K562 (cell line): Measurements from ENCODE around the gene RETN. TPM values are rescaled to one million over a fixed set of nuclear protein-coding genes. Genes with fewer than 3 reads are reported as not detected.

Experiments
- ATAC-seq: fragments of 200-7000 bp; cut with Tn5 transposase; 3 replicates; pipeline ENCODE4 v1.9.1; 2020; ENCODE audit warnings: moderate library complexity
- BruUV-seq: library from RNA; stranded (reverse); fragments of 400-500 nt; replicated peaks from 2 replicates; lab custom pipeline; 2021; lab: Mats Ljungman, UMichigan
- CTCF ChIA-PET: fragments of 300-600 bp; formaldehyde crosslinking; extraction: SDS; loops from one replicate; lab custom pipeline; 2021; ENCODE audit warnings: low intra/inter-chr PET ratio; lab: Yijun Ruan, JAX
- POLR2A ChIA-PET: fragments of 300-600, 350-650 bp; sonication (Branson Sonifier 250); formaldehyde crosslinking; extraction: SDS; loops from one replicate; lab custom pipeline; 2021; ENCODE audit warnings: antibody characterized with exemption, inconsistent platforms; lab: Yijun Ruan, JAX
- DNase-seq, 4 experiments: peaks; one replicate each; pipeline versions ENCODE4 v3.0.0 to v3.0.0-alpha.2; 2011 to 2018; ENCODE audit warnings: low spot score in 3 of 4, mixed read lengths in 3 of 4; ENCODE audit errors: extremely low read depth in 1 of 4
- FAIRE-seq: peaks from 2 replicates; lab custom pipeline; 2011; peaks lifted over from hg19 to GRCh38; lab: Jason Lieb, UNC
- H2AFZ ChIP-seq: 2 replicates; pipeline ENCODE4 v1.6.0; 2011; ENCODE audit warnings: low read depth, low read length, control low read depth, inconsistent platforms
- H3K27ac ChIP-seq: fragments of 200-600 bp; 3 replicates; pipeline ENCODE4 v1.8.0; 2011; ENCODE audit warnings: low read depth, mild to moderate bottlenecking, control low read depth, inconsistent platforms, low read length, moderate library complexity, mixed read lengths; ENCODE audit errors: extremely low read depth
- H3K27me3 ChIP-seq, 2 experiments: fragments of 300-600 bp in 1 of 2; 2 replicates in 1 of 2; 3 replicates in 1 of 2; pipeline versions ENCODE4 v1.6.0 to v1.8.0; 2011; ENCODE audit warnings: inconsistent platforms in 2 of 2, low read length in 2 of 2, mild to moderate bottlenecking in 1 of 2, mixed read lengths in 1 of 2, moderate library complexity in 1 of 2; ENCODE audit not compliant: control insufficient read depth in 2 of 2, insufficient read depth in 2 of 2
- H3K36me3 ChIP-seq: fragments of 300-600 bp; 3 replicates; pipeline ENCODE4 v1.8.0; 2011; ENCODE audit warnings: mild to moderate bottlenecking, low read length, inconsistent platforms; ENCODE audit not compliant: control insufficient read depth, insufficient read depth
- H3K4me1 ChIP-seq, 2 experiments: fragments of 200-600 bp in 1 of 2; replicated peaks in 1 of 2; 2 replicates in 1 of 2; 3 replicates in 1 of 2; pipeline versions ENCODE4 v1.5.1 to v1.8.0; 2011; ENCODE audit warnings: inconsistent platforms in 2 of 2, low read length in 2 of 2, mild to moderate bottlenecking in 1 of 2, mixed read lengths in 1 of 2, moderate library complexity in 1 of 2; ENCODE audit not compliant: control insufficient read depth in 2 of 2, insufficient read depth in 2 of 2
- H3K4me2 ChIP-seq: 2 replicates; pipeline ENCODE4 v1.6.1; 2011; ENCODE audit warnings: low read length, control low read depth, inconsistent platforms, mixed read lengths; ENCODE audit not compliant: insufficient read depth
- H3K4me3 ChIP-seq: fragments of 200-600 bp; sonication (generic), shearing (Covaris generic); 2 replicates; pipeline ENCODE4 v1.5.1; 2016; ENCODE audit warnings: control low read depth, inconsistent platforms
- H3K79me2 ChIP-seq: fragments of 200-600 bp; 3 replicates; pipeline ENCODE4 v1.8.0; 2011; ENCODE audit warnings: low read length, inconsistent platforms; ENCODE audit not compliant: control insufficient read depth, insufficient read depth
- H3K9ac ChIP-seq, 2 experiments: 2 replicates each; pipeline versions ENCODE4 v1.6.0 to v1.6.1; 2011; ENCODE audit warnings: low read depth in 2 of 2, low read length in 2 of 2, control low read depth in 1 of 2, inconsistent platforms in 1 of 2, mild to moderate bottlenecking in 1 of 2, mixed read lengths in 1 of 2; ENCODE audit not compliant: insufficient read depth in 1 of 2
- H3K9me1 ChIP-seq: one replicate; pipeline ENCODE4 v1.6.0; 2011; ENCODE audit warnings: inconsistent platforms, mild to moderate bottlenecking, low read length, moderate library complexity; ENCODE audit not compliant: control insufficient read depth, insufficient read depth
- H3K9me3 ChIP-seq: replicated peaks from 2 replicates; pipeline ENCODE4 v1.5.1; 2011; ENCODE audit warnings: low read depth, low read length, inconsistent platforms; ENCODE audit not compliant: control insufficient read depth, insufficient read depth
- H4K20me1 ChIP-seq: replicated peaks from 2 replicates; pipeline ENCODE4 v1.6.1; 2011; ENCODE audit warnings: low read length, inconsistent platforms, mixed read lengths; ENCODE audit not compliant: control insufficient read depth, insufficient read depth
- BCL6 ChIP-seq: fragments of 250-450 bp; sonication (Bioruptor Pico); IDR thresholded peaks from 2 replicates; pipeline ENCODE4 v1.4.0; 2020
- BCOR ChIP-seq: fragments of 450-650 bp; IDR thresholded peaks from 2 replicates; pipeline ENCODE4 v1.6.1; 2016
- CREB3L1 ChIP-seq: fragments of 450-650 bp; IDR thresholded peaks from 2 replicates; pipeline ENCODE4 v1.6.1; 2014; ENCODE audit warnings: low read depth, mild to moderate bottlenecking, moderate library complexity, borderline replicate concordance
- KDM1A ChIP-seq, 2 experiments: fragments of 450-650 bp; IDR thresholded peaks; 2 replicates each; pipeline ENCODE4 v1.6.1; 2016; ENCODE audit warnings: mild to moderate bottlenecking in 2 of 2
- NCOA1 ChIP-seq: fragments of 450-650 bp; IDR thresholded peaks from 2 replicates; pipeline ENCODE4 v1.6.1; 2016; ENCODE audit warnings: low read depth
- PML ChIP-seq: IDR thresholded peaks from 2 replicates; pipeline ENCODE4 v1.6.1; 2012; ENCODE audit warnings: low read length, inconsistent platforms
- RBM25 ChIP-seq: fragments of 200-400 bp; formaldehyde crosslinking; IDR thresholded peaks from 2 replicates; pipeline ENCODE4 v1.6.1; 2018; ENCODE audit warnings: low read length, low read depth, moderate library complexity; ENCODE audit not compliant: severe bottlenecking
- TFAP4 ChIP-seq: sonication (generic); formaldehyde crosslinking; IDR thresholded peaks from 2 replicates; pipeline ENCODE4 v1.8.0; 2022; ENCODE audit warnings: missing genetic modification reagents, mild to moderate bottlenecking, moderate library complexity, borderline replicate concordance
- ZKSCAN1 ChIP-seq: fragments of 150-350 bp; IDR thresholded peaks from 2 replicates; pipeline ENCODE4 v1.6.1; 2016; ENCODE audit warnings: low read depth, low read length
- ZNF668 ChIP-seq: fragments of 250-450 bp; sonication (Bioruptor Pico); IDR thresholded peaks from 2 replicates; pipeline ENCODE4 v1.8.0; 2022; ENCODE audit warnings: mild to moderate bottlenecking, inconsistent platforms
- WGBS: fragments of 100-300 bp; shearing (Covaris generic); methylation state at CpG from one replicate; pipeline ENCODE4 v1.1.6; 2016; ENCODE audit warnings: low coverage, mixed read lengths; ENCODE audit not compliant: insufficient coverage; ENCODE audit errors: missing lambda C conversion rate; 5-methylcytosine and 5-hydroxymethylcytosine counted together
- in situ Hi-C: fragments of 300-500 bp; cut with MboI; formaldehyde crosslinking; loops from 4 replicates; pipeline ENCODE4 v1.15.0; 2018; ENCODE audit warnings: inconsistent platforms, mixed read lengths
- intact Hi-C: fragments of 100-400 bp; cut with micrococcal nuclease; formaldehyde crosslinking; loops from 2 replicates; pipeline ENCODE4 v1.14.2; 2022
- polyA plus RNA-seq, 8 experiments: library from polyadenylated mRNA; depleted of rRNA in 4 of 8; stranded (reverse) in 5 of 8; unstranded in 3 of 8; fragments of >200 nt; fragmentation: Nextera tagmentation in 2 of 8; fragmentation: Illumina TruSeq in 1 of 8; extraction: Ambion mirVana in 2 of 8; extraction: Trizol in 1 of 8; gene quantifications; 2 replicates each; pipeline versions ENCODE4 v1.2.1 to v1.2.3, GENCODE V29; 2011 to 2014; ENCODE audit warnings: inconsistent platforms in 1 of 8, missing spikeins in 1 of 8
- total RNA-seq, 7 experiments: library from RNA; depleted of rRNA in 6 of 7; stranded (reverse); fragments of >200 nt in 6 of 7; fragmentation: Illumina TruSeq in 2 of 7; extraction: Trizol in 2 of 7; gene quantifications; 2 replicates each; pipeline versions ENCODE4 v1.2.1 to v1.2.3, GENCODE V29; 2011 to 2021; ENCODE audit warnings: low replicate concordance in 1 of 7
- TF ChIP-seq, protein P1 (sequence below): IDR thresholded peaks from 2 replicates; pipeline ENCODE4 v1.6.1; 2011; ENCODE audit warnings: borderline replicate concordance, low read depth, mild to moderate bottlenecking, moderate library complexity, low read length; ENCODE audit not compliant: insufficient read depth, poor library complexity, severe bottlenecking
- TF ChIP-seq, protein P2 (sequence below): fragments of 150-350 bp; conservative IDR thresholded peaks from 2 replicates; pipeline ENCODE4 v1.6.1; 2014; ENCODE audit warnings: low read length

Gene RETN
- total and polyA plus RNA-seq, 9 of the 15 experiments (the other 6 are each of a cell fraction or from before 2014, with no cell fraction given), result not detected

- H3K9ac ChIP-seq, result no peak overlapping the region
- CTCF ChIA-PET, result no interaction called here
- ATAC-seq (no peak), DNase-seq (no peak), FAIRE-seq (no peak)
- peaks cover 13 to 62% of the 10 kb centered on the region in 2 experiments; a peak in 4 of 5 replicates for H3K27me3 ChIP-seq
- H2AFZ ChIP-seq, result no peak overlapping the region
- H3K79me2 ChIP-seq, result no peaks in the 10 kb centered on the region
- no peak for TF ChIP-seq TFAP4
- TF ChIP-seq CREB3L1, result no peak
- peak; percentile 3 for TF ChIP-seq RBM25
- no peak for TF ChIP-seq PML
- TF ChIP-seq ZNF668, result no peak
- TF ChIP-seq BCL6, result no peak
- no peak for TF ChIP-seq NCOA1
- peak; percentile 45; the same call in 1 of the 2 replicates for TF ChIP-seq BCOR
- TF ChIP-seq, protein P1, sequence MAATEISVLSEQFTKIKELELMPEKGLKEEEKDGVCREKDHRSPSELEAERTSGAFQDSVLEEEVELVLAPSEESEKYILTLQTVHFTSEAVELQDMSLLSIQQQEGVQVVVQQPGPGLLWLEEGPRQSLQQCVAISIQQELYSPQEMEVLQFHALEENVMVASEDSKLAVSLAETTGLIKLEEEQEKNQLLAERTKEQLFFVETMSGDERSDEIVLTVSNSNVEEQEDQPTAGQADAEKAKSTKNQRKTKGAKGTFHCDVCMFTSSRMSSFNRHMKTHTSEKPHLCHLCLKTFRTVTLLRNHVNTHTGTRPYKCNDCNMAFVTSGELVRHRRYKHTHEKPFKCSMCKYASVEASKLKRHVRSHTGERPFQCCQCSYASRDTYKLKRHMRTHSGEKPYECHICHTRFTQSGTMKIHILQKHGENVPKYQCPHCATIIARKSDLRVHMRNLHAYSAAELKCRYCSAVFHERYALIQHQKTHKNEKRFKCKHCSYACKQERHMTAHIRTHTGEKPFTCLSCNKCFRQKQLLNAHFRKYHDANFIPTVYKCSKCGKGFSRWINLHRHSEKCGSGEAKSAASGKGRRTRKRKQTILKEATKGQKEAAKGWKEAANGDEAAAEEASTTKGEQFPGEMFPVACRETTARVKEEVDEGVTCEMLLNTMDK, result no peak
- TF ChIP-seq, protein P2, sequence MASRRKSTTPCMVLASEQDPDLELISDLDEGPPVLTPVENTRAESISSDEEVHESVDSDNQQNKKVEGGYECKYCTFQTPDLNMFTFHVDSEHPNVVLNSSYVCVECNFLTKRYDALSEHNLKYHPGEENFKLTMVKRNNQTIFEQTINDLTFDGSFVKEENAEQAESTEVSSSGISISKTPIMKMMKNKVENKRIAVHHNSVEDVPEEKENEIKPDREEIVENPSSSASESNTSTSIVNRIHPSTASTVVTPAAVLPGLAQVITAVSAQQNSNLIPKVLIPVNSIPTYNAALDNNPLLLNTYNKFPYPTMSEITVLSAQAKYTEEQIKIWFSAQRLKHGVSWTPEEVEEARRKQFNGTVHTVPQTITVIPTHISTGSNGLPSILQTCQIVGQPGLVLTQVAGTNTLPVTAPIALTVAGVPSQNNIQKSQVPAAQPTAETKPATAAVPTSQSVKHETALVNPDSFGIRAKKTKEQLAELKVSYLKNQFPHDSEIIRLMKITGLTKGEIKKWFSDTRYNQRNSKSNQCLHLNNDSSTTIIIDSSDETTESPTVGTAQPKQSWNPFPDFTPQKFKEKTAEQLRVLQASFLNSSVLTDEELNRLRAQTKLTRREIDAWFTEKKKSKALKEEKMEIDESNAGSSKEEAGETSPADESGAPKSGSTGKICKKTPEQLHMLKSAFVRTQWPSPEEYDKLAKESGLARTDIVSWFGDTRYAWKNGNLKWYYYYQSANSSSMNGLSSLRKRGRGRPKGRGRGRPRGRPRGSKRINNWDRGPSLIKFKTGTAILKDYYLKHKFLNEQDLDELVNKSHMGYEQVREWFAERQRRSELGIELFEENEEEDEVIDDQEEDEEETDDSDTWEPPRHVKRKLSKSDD, result no peak
- TF ChIP-seq ZKSCAN1, result peak; percentile 95
- TF ChIP-seq KDM1A (IDR thresholded peaks at IDR 0.05), result peak in 1 of 2 experiments; percentile 24; a peak in 1 of 4 replicates
- intact Hi-C loops, result no loop called here
- POLR2A ChIA-PET, result interaction anchor here (0.7 to 1.0 kb wide), 3 partner anchors 19 to 218 kb away, joined by 3 read pairs; no protein-coding TSS in a partner anchor
- peaks cover 4% of the 10 kb centered on the region; the same call in 1 of the 2 replicates for H4K20me1 ChIP-seq
- peaks cover 2 to 8% of the 10 kb centered on the region in 2 experiments; a peak in 4 of 5 replicates for H3K4me1 ChIP-seq
- H3K27ac ChIP-seq, result no peak overlapping the region
- BruUV-seq, result no TSS peak
- in situ Hi-C loops, result no loop called here
- no peaks in the 10 kb centered on the region for H3K9me1 ChIP-seq
- WGBS, result 35% methylated on average over 12 of the region's 12 CpGs
- H3K4me3 ChIP-seq, result no peak overlapping the region
- H3K9me3 ChIP-seq, result no peaks in the 10 kb centered on the region
- no peak overlapping the region for H3K4me2 ChIP-seq
- no peaks in the 10 kb centered on the region for H3K36me3 ChIP-seq
These were observed 32.3 kb downstream of the RETN start for GRCh38 chr19:7701049-7701653.
